Upper lobe of left lung (tissue), 4 donors: ENCODE measurements around the gene TCEANC2.

Experiments
- EP300 ChIP-seq, 4 donors: sonication (generic); formaldehyde crosslinking; IDR thresholded peaks; one replicate each; pipeline ENCODE4 v1.5.1; 2017; ENCODE audit warnings: antibody characterized with exemption in 4 of 4, control low read depth in 2 of 4
- POLR2AphosphoS5 ChIP-seq, 2 donors: sonication (generic); formaldehyde crosslinking; IDR thresholded peaks; one replicate each; pipeline ENCODE4 v1.5.1; 2017; ENCODE audit warnings: antibody characterized with exemption in 2 of 2
- TF ChIP-seq, protein P1 (sequence below), 6 experiments: fragments of 450-650 bp in 4 of 6; fragments of 200-600 bp in 2 of 6; sonication (generic) in 2 of 6; IDR thresholded peaks; one replicate each; pipeline ENCODE4 v1.5.1; 2016 to 2019; ENCODE audit warnings: antibody characterized with exemption in 6 of 6

DNA sequence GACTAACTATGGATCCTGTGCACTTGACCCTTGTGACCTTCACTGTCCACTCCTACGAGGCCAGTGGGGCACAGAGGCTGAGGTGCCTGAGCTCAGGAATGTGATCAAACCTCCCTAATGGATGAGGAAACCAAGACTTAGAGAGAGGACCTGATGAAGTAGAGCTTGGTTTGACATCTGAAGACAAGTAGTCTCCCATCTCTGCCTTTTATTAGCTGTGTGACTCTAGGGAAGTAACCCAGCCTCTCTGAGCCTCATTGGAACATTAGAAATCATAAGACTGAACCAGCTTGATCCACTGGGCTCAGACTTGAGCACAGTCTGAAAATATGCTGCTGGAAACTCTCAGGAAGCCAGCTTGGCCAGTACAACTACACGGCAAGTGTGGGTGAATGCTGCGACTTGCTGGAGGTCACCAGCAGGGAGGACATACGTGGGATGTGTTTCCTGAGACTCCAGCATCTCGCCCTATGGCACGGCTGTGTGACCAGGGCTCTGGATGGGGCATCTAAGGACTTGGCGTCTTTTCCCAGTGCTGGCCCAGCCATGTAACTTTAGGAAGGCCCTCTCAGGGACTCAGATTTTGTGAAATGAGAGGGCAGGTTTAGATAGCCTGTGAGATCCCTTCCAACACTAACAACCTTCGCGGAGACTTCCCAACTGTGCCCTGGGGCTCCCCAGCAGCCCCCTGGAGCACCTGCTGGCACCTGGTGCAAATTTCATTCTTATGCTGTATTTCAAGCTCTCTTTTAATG, 88.9 kb downstream of the TCEANC2 start:
- TF ChIP-seq, protein P1, sequence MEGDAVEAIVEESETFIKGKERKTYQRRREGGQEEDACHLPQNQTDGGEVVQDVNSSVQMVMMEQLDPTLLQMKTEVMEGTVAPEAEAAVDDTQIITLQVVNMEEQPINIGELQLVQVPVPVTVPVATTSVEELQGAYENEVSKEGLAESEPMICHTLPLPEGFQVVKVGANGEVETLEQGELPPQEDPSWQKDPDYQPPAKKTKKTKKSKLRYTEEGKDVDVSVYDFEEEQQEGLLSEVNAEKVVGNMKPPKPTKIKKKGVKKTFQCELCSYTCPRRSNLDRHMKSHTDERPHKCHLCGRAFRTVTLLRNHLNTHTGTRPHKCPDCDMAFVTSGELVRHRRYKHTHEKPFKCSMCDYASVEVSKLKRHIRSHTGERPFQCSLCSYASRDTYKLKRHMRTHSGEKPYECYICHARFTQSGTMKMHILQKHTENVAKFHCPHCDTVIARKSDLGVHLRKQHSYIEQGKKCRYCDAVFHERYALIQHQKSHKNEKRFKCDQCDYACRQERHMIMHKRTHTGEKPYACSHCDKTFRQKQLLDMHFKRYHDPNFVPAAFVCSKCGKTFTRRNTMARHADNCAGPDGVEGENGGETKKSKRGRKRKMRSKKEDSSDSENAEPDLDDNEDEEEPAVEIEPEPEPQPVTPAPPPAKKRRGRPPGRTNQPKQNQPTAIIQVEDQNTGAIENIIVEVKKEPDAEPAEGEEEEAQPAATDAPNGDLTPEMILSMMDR (IDR thresholded peaks at IDR 0.05) = no peak
- TF ChIP-seq POLR2AphosphoS5 (IDR thresholded peaks at IDR 0.05) = no peak
- no peak for TF ChIP-seq EP300 (IDR thresholded peaks at IDR 0.05)
